Measurements from ENCODE around the gene PRSS27.

- TF ChIP-seq CTCF (conservative IDR thresholded peaks at IDR 0.05) (no peak), EZH2 (IDR thresholded peaks at IDR 0.05; ENCODE audit: low read depth) (no peak)
Measured at GRCh38 chr16:2761472-2761871, 41.4 kb upstream of the PRSS27 start.

Measured in PC-9 (cell line).